ENCODE data around the gene ABHD3. TPM values are rescaled to one million over a fixed set of nuclear protein-coding genes. Genes with fewer than 3 reads are reported as not detected.
"Not testable (repeated sequence)": the region's sequence is repeated elsewhere in the genome, so short reads cannot be mapped to it uniquely, and the experiment has no call there.

ABHD3 gene
- total RNA-seq, 4 donors from 2014 or later = 59.8 to 611 (median 122) TPM

DNA sequence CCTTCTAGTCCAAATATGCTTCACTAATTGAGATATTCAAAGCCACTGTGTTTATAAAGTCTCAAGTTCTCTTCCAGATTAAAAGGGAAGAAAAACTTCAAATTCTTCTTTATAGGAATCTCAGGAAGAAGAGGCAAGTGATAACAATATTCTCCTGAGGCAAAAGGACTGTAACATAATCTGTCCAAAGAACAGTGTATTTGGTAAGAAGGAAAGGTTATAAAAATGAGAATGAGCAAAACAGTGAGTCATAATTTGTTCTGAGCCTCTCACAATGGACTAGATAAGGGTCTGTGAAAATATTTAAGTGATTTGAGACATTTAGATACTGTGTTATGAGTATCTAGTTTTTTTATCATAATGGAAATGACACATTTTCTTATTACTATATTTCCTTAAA, 48.2 kb downstream of the ABHD3 start:
- Histone ChIP-seq H3K4me1 (no peaks in the 10 kb centered on the region), H3K4me3 (no peak overlapping the region), H3K27ac (no peak overlapping the region), H3K36me3 (peaks cover 0 to 23% (median 8%) of the 10 kb centered on the region in 4 donors), H3K9me3 (no peaks in the 10 kb centered on the region), H3K27me3 (no peaks in the 10 kb centered on the region)
- DNase-seq = no peak
- intact Hi-C loops (cut with DNase I; ENCODE audit: low total_unique reads) = no loop called here
- in situ Hi-C loops (cut with MboI; ENCODE audit: low pct_ligation_motif_present in 1 of 4, low pct_unique_long_range_greater_than_20kb in 1 of 4, low sequenced_read_pairs in 3 of 4) = no loop called here
- no peak for TF ChIP-seq POLR2A (IDR thresholded peaks at IDR 0.05)
- TF ChIP-seq, protein P1, sequence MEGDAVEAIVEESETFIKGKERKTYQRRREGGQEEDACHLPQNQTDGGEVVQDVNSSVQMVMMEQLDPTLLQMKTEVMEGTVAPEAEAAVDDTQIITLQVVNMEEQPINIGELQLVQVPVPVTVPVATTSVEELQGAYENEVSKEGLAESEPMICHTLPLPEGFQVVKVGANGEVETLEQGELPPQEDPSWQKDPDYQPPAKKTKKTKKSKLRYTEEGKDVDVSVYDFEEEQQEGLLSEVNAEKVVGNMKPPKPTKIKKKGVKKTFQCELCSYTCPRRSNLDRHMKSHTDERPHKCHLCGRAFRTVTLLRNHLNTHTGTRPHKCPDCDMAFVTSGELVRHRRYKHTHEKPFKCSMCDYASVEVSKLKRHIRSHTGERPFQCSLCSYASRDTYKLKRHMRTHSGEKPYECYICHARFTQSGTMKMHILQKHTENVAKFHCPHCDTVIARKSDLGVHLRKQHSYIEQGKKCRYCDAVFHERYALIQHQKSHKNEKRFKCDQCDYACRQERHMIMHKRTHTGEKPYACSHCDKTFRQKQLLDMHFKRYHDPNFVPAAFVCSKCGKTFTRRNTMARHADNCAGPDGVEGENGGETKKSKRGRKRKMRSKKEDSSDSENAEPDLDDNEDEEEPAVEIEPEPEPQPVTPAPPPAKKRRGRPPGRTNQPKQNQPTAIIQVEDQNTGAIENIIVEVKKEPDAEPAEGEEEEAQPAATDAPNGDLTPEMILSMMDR (IDR thresholded peaks at IDR 0.05) = no peak
- no peak for TF ChIP-seq EP300 (IDR thresholded peaks at IDR 0.05; ENCODE audit: low read depth)

DNA sequence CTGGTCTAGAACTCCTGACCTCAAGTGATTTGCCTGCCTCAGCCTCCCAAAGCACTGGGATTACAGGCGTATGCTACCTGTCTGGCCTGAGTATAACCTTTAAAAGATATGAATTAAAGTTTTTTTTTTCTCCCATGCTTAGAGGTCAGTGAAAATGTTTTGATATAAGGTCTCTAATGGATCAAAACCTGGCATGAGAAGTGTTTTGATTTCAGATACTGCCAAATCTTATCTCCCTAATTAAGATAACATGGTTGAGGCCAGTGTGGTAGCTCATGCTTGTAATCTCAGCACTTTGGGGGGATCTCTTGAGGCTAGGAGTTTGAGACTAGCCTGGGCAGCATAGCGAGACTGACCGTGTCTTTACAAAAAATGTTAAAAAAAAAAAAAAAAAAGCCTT, 51.2 kb downstream of the ABHD3 start:
- in situ Hi-C loops (cut with MboI; ENCODE audit: low pct_ligation_motif_present in 1 of 4, low pct_unique_long_range_greater_than_20kb in 1 of 4, low sequenced_read_pairs in 3 of 4) = no loop called here
- no peak overlapping the region for H3K4me3 ChIP-seq
- intact Hi-C loops (cut with DNase I; ENCODE audit: low total_unique reads) = no loop called here

DNA sequence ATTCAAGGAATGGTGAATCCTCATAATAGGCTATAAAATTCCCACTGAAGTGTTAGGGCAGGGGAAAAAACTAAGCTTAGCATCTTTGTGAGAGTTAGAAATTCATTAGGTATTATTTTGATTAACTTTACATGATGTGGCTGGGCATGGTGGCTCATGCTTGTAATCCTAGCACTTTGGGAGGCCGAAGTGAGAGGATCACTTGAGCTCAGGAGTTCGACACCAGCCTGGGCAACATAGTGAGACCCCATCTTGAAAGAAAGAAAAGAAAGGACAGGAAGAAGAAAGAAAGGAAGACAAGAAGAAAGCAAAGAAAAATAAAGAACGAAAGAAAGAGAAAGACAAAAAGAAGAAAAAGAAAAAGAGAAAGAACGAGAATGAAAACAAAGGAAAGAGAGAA, 52.5 kb downstream of the ABHD3 start:
- Histone ChIP-seq H3K9me3 (no peaks in the 10 kb centered on the region), H3K27me3 (no peaks in the 10 kb centered on the region), H3K4me3 (no peak overlapping the region), H3K27ac (no peak overlapping the region), H3K36me3 (peaks cover 0 to 23% (median 3%) of the 10 kb centered on the region in 4 donors), H3K4me1 (no peaks in the 10 kb centered on the region)
- intact Hi-C loops (cut with DNase I; ENCODE audit: low total_unique reads) = no loop called here
- TF ChIP-seq, protein P1 (IDR thresholded peaks at IDR 0.05) = no peak
- TF ChIP-seq EP300 (IDR thresholded peaks at IDR 0.05; ENCODE audit: low read depth) (no peak), POLR2AphosphoS5 (IDR thresholded peaks at IDR 0.05) (no peak)
- DNase-seq = no peak
- in situ Hi-C loops (cut with MboI; ENCODE audit: low pct_ligation_motif_present in 1 of 4, low pct_unique_long_range_greater_than_20kb in 1 of 4, low sequenced_read_pairs in 3 of 4) = no loop called here
- 96 to 100% methylated on average over 4 of the region's 4 CpGs for WGBS, 2 donors (ENCODE audit: low coverage in 1 of 2)

More for the DNA sequence above, 51.2 kb downstream of the ABHD3 start:
- H3K27ac ChIP-seq = no peak overlapping the region
- H3K4me1 ChIP-seq = no peaks in the 10 kb centered on the region
- TF ChIP-seq, protein P1 (IDR thresholded peaks at IDR 0.05) = no peak
- TF ChIP-seq POLR2A (IDR thresholded peaks at IDR 0.05) = no peak
- no peak for TF ChIP-seq POLR2AphosphoS5 (IDR thresholded peaks at IDR 0.05)
- H3K9me3 ChIP-seq = no peaks in the 10 kb centered on the region
- H3K27me3 ChIP-seq = no peaks in the 10 kb centered on the region
- H3K36me3 ChIP-seq = peaks cover 0 to 23% (median 8%) of the 10 kb centered on the region in 4 donors
- DNase-seq = no peak
- WGBS, 2 donors (ENCODE audit: low coverage in 1 of 2) = 91 to 93% methylated on average over 3 of the region's 3 CpGs

DNA sequence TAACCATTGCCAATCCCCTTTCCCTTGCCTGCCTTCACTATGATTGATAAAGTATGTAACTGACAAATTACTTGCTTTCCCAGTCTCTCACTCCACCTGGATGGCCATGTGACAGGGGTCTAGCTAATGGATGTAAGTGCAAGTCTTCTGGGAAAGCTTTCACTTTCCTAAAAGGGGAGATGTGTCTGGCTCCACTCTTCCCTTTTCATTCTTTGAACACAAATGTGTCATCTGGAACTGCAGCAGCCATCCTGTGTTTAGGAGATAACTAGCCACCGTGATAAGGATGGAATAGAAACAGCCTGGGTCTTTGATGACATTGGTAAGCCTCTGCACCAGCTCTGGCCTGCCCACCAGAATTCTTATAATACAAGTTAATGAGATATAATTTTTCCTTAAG, 54.3 kb downstream of the ABHD3 start:
- in situ Hi-C loops (cut with MboI; ENCODE audit: low pct_ligation_motif_present in 1 of 4, low pct_unique_long_range_greater_than_20kb in 1 of 4, low sequenced_read_pairs in 3 of 4) (no loop called here), intact Hi-C loops (cut with DNase I; ENCODE audit: low total_unique reads) (no loop called here)
- Histone ChIP-seq H3K36me3 (peaks cover 0 to 12% (median 3%) of the 10 kb centered on the region in 4 donors), H3K4me1 (no peaks in the 10 kb centered on the region), H3K4me3 (no peak overlapping the region), H3K27me3 (no peaks in the 10 kb centered on the region), H3K9me3 (no peaks in the 10 kb centered on the region), H3K27ac (no peak overlapping the region)
- WGBS, 2 donors (ENCODE audit: low coverage in 1 of 2) = 78 to 92% methylated on average over 1 of the region's 1 CpG
- DNase-seq = no peak
- no peak for TF ChIP-seq POLR2A (IDR thresholded peaks at IDR 0.05)
- TF ChIP-seq, protein P1 (IDR thresholded peaks at IDR 0.05) = no peak
- TF ChIP-seq EP300 (IDR thresholded peaks at IDR 0.05; ENCODE audit: low read depth) = no peak
- TF ChIP-seq POLR2AphosphoS5 (IDR thresholded peaks at IDR 0.05) = no peak

DNA sequence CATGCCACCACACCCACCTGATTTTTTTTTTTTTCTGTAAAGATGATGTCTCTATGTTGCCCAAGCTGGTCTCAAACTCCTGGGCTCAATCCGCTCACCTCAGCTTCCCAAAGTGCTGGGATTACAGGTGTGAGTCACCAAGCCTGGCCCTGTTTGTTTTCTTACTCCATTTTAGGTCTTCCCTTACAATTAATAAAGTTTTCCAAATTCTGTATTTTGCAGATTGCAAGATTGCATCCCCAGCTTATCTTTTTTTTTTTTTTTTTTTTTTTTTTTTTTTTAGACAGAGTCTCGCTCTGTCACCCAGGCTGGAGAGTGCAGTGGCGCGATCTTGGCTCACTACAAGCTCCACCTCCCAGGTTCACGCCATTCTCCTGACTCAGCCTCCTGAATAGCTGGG, 64.2 kb downstream of the ABHD3 start:
- DNase-seq; H3K36me3 ChIP-seq; in situ Hi-C loops (cut with MboI; ENCODE audit: low pct_ligation_motif_present in 1 of 4, low pct_unique_long_range_greater_than_20kb in 1 of 4, low sequenced_read_pairs in 3 of 4); H3K27ac ChIP-seq; H3K4me3 ChIP-seq; intact Hi-C loops (cut with DNase I; ENCODE audit: low total_unique reads); H3K9me3 ChIP-seq; H3K27me3 ChIP-seq: not testable (repeated sequence)
- 60 to 100% methylated on average over 1 to 5 of the region's 5 CpGs for WGBS, 2 donors (ENCODE audit: low coverage in 1 of 2)
- H3K4me1 ChIP-seq = peaks cover 0 to 10% (median 2%) of the 10 kb centered on the region in 4 donors
